Activated T-cell treated with anti-CD3 and anti-CD28 coated beads, Interleukin-2, amount 50 U/mL, for 72 hours (primary cell): ENCODE measurements around the gene CYP19A1. TPM values are rescaled to one million over a fixed set of nuclear protein-coding genes. Genes with fewer than 3 reads are reported as not detected.

ENCODE experiments used
- ATAC-seq, 2 donors: fragments of 150-1000 bp; cut with Tn5 transposase; replicated peaks in 1 of 2; 2 replicates each; pipeline ENCODE4 v1.10.0; 2021; ENCODE audit warnings: moderate library complexity in 2 of 2, mild to moderate bottlenecking in 1 of 2
- DNase-seq, 2 donors: peaks; one replicate each; pipeline ENCODE4 v3.0.0; 2021 to 2022; ENCODE audit warnings: mixed read lengths in 1 of 2
- H3K27ac Mint-ChIP-seq: one replicate; pipeline ENCODE4 v1.8.0; 2022; ENCODE audit warnings: mild to moderate bottlenecking, moderate library complexity, mixed read lengths
- H3K27me3 Mint-ChIP-seq: one replicate; pipeline ENCODE4 v1.8.0; 2022; ENCODE audit warnings: low read depth, mixed read lengths
- H3K36me3 Mint-ChIP-seq, 2 donors: one replicate each; pipeline ENCODE4 v1.8.0; 2022; ENCODE audit warnings: mixed read lengths in 2 of 2, mild to moderate bottlenecking in 1 of 2; ENCODE audit not compliant: insufficient read depth in 2 of 2
- H3K4me1 Mint-ChIP-seq: one replicate; pipeline ENCODE4 v1.8.0; 2022; ENCODE audit warnings: low read depth, mixed read lengths
- H3K4me3 Mint-ChIP-seq, 2 donors: one replicate each; pipeline ENCODE4 v1.8.0; 2022; ENCODE audit warnings: mild to moderate bottlenecking in 2 of 2, mixed read lengths in 2 of 2, moderate library complexity in 2 of 2
- H3K9me3 Mint-ChIP-seq, 2 donors: one replicate each; pipeline ENCODE4 v1.8.0; 2022; ENCODE audit warnings: mixed read lengths in 2 of 2
- total RNA-seq, 2 donors: library from RNA; stranded (reverse); gene quantifications; one replicate each; pipeline ENCODE4 v1.2.3, GENCODE V29; 2022

Gene CYP19A1
- total RNA-seq = not detected

DNA sequence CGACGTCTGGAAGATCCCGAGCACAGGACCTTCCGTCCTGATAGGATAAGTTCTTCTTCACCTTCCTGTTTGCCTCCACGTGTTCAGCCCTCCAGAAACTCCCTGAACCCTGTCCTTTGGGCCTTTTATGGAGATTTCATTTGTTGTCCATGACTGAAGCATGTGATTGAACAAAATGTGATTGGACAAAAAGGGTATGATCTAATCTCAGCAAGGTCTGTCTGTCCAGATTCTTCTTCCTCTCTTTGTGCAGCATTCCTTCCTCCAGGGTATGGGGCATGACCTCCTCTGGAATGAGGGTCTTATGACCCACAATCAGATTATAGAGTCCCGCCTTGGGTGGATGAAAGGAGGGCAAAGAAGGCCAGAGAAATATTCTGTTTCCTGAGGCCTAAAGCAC is at the start of gene CYP19A1:
Gene CYP19A1, minus strand, starts transcription at position 101 of the 400 bp plus-strand sequence. CDS start 95,684 bp downstream, outside the sequence.
- DNase-seq (no peak), ATAC-seq (no peak)
- H3K36me3 Mint-ChIP-seq = no peaks in the 10 kb centered on the region
- peaks cover 20% of the 10 kb centered on the region for H3K27me3 Mint-ChIP-seq
- H3K9me3 Mint-ChIP-seq = peaks cover 0 to 3% of the 10 kb centered on the region in 2 donors
- H3K4me3 Mint-ChIP-seq = no peak within 1 kb of the TSS
- H3K27ac Mint-ChIP-seq = no peak within 1 kb of the TSS
- H3K4me1 Mint-ChIP-seq = no peaks in the 10 kb centered on the region

DNA sequence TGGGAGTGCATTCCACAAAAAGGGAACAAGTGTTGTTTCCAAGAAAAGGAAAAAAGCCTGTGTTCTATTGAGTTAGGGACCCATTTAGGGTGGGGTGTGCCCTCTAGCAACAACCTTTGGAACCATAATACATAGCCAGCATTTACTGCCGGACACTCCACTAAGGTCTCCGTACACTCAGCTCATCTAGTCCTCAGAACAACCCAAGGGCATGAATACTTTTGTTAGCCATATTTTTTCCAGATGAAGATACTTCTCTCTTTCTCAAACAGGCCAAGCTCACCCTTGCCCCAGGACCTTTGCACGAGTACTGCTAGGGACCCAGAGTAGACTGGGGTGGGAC is 49.3 kb upstream of the CYP19A1 start:
- Mint-ChIP-seq H3K4me1 (peaks cover 4% of the 10 kb centered on the region), H3K4me3 (no peak overlapping the region)

DNA sequence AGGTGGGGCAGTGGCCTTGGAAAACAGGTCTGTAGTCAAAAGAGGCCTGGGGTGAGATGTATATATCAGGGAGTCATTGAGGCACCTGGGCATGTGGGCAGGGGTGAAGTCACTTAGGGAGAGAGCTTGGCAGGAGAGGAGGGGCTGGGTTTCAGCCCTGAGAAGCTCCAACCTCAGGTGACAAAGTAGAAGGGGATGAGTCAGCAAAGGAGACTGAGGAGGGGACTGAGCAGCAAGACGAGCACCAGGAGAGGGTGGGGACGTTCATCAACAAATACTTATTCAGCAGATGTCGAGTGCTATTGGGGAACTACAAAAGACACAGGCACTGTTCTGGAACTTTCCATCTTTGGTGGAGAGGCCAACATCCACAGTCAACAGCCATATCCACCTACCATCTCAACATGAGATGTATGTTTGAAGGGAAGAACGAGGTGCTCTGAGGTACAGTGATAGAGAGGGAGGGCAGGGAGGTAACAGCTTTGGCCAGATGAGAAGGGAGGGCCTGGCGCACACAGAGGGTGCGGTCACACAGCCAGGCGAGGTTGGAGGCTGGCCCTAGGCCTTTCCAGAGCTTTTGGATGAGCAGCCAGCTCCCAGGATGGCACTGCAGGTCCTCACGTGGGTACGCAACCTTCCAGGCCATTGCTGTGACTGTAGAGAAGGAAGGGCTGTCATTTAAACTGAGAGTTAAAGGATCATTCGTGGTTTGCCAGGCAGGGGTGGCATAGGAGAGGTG is 48.7 kb upstream of the CYP19A1 start:
- Mint-ChIP-seq H3K4me3 (no peak overlapping the region), H3K27ac (no peak overlapping the region), H3K27me3 (peaks cover 11% of the 10 kb centered on the region), H3K9me3 (no peaks in the 10 kb centered on the region), H3K4me1 (peaks cover 4% of the 10 kb centered on the region), H3K36me3 (no peaks in the 10 kb centered on the region)
- no peak for ATAC-seq
- DNase-seq = no peak

More for the DNA sequence above, 49.3 kb upstream of the CYP19A1 start:
- Mint-ChIP-seq H3K27me3 (peaks cover 8% of the 10 kb centered on the region), H3K9me3 (no peaks in the 10 kb centered on the region), H3K27ac (no peak overlapping the region), H3K36me3 (no peaks in the 10 kb centered on the region)
- DNase-seq (no peak), ATAC-seq (no peak)

DNA sequence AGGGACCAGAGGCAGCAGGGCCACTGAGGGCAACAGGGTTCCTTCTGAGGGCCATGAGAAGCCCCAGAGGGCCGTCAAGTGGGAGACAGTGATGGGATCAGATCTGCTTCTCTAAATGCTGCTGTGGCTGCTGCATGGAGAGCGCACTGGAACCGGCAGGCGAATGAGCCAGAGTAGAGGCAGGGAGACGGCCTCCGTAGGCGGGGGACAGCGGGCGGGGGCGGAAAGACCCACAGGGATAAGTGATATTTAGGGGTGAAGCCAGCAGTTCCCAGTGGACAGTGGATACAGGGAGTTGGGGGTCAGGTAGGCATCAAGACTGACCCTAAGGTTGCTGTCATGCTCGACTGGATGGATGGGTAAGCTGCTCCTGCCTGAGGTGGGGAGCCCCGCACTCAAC is 48.1 kb upstream of the CYP19A1 start:
- Mint-ChIP-seq H3K4me3 (no peak overlapping the region), H3K9me3 (no peaks in the 10 kb centered on the region), H3K27ac (no peak overlapping the region), H3K36me3 (no peaks in the 10 kb centered on the region), H3K27me3 (peaks cover 17% of the 10 kb centered on the region), H3K4me1 (peaks cover 4% of the 10 kb centered on the region)
- DNase-seq = no peak
- no peak for ATAC-seq

- no peak for DNase-seq
- Mint-ChIP-seq H3K9me3 (no peaks in the 10 kb centered on the region), H3K27ac (no peak overlapping the region), H3K27me3 (peaks cover 19% of the 10 kb centered on the region), H3K36me3 (no peaks in the 10 kb centered on the region), H3K4me3 (no peak overlapping the region), H3K4me1 (peaks cover 4% of the 10 kb centered on the region)
- no peak for ATAC-seq
Measured at GRCh38 chr15:51386029-51386428, 47.6 kb upstream of the CYP19A1 start.

DNA sequence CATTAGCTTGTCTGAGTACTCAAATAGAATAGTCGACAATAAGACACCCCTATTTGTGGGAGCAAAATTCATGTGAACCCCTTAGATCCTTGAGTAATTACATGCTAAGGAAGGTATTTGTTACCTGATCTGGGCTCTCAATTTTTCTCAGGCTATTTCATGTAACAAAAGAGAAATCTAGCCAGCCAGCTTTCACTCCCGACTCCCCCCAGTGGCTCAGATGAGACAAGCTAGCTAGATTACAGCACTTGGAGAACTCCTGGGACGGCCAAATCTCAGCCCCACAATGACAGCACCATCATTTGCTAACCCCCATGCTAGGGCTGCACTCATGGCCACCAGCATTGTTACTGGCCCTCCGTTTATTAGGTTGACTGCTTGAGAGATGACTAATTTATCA is 44.4 kb upstream of the CYP19A1 start:
- Mint-ChIP-seq H3K4me1 (no peaks in the 10 kb centered on the region), H3K27me3 (peaks cover 19% of the 10 kb centered on the region), H3K27ac (no peak overlapping the region), H3K9me3 (no peaks in the 10 kb centered on the region), H3K4me3 (no peak overlapping the region), H3K36me3 (no peaks in the 10 kb centered on the region)
- no peak for ATAC-seq
- no peak for DNase-seq

GRCh38 chr15:51380999-51381806 is 42.8 kb upstream of the CYP19A1 start:
- DNase-seq = peak; percentile 46 to 47

GRCh38 chr15:51379390-51379789 is 41.0 kb upstream of the CYP19A1 start:
- ATAC-seq = no peak
- Mint-ChIP-seq H3K4me3 (no peak overlapping the region), H3K4me1 (no peaks in the 10 kb centered on the region), H3K27me3 (peaks cover 19% of the 10 kb centered on the region), H3K36me3 (no peaks in the 10 kb centered on the region), H3K27ac (no peak overlapping the region), H3K9me3 (no peaks in the 10 kb centered on the region)
- no peak for DNase-seq

More at GRCh38 chr15:51380999-51381806, 42.8 kb upstream of the CYP19A1 start:
- no peaks in the 10 kb centered on the region for H3K36me3 Mint-ChIP-seq
- H3K9me3 Mint-ChIP-seq = no peaks in the 10 kb centered on the region
- H3K4me3 Mint-ChIP-seq = no peak overlapping the region
- ATAC-seq = peak; percentile 78 to 79
- H3K4me1 Mint-ChIP-seq = no peaks in the 10 kb centered on the region
- H3K27me3 Mint-ChIP-seq = peaks cover 19% of the 10 kb centered on the region
- no peak overlapping the region for H3K27ac Mint-ChIP-seq

DNA sequence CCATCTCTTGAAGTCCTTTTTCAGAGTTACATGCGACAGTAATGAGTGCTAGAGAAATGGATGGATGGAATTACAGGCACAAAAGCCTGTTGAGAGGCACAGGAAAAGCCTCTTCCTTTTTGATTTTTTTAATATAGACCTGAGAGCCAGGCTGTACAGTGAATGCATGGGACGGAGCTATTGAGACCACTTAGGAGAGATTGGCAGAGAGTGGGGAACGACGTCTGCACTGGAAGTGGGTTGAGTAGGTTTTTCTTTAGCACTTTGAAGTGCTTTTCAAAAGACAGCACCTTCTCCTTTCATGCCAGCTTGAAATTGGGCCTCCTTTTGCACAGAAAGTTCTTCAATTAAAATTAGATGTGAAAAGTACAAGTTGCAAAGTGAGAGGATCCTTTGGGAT is 40.0 kb upstream of the CYP19A1 start:
- H3K4me3 Mint-ChIP-seq = no peak overlapping the region

DNA sequence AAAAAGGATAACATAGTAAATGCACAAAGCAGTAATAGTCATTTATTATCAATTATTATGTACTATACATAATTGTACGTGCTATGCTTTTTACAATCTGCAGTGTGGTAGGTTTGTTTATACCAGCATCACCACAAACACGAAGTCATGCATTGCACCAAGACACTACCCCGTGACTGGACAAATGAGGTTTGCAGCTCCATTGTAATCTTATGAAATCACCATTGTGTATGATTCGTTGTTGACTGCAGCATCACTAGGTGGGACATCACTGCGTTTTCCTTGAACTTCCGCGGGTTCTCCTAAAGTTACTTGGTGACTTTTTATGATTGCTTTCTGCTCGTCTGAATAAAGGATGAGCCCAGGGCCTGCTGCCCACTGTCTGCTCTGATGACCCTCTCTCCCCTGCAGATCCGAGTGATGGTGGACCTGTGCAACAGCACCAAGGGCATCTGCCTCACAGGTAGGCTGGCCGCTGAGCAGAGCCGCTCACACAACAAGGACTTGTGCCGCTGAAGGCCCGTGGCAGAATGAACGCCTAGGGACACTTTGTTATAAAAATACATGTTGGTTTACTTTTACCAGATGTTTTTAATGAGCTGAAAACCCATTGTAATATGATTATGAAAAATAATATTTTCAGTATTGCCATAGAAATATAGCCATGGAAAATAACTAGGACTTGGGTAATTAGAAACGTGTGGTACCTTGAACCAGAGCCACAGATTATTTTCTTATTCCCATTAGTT is 38.8 kb upstream of the CYP19A1 start:
- no peaks in the 10 kb centered on the region for H3K36me3 Mint-ChIP-seq
- H3K27me3 Mint-ChIP-seq = peaks cover 9% of the 10 kb centered on the region
- ATAC-seq (no peak), DNase-seq (no peak)
- H3K4me1 Mint-ChIP-seq = no peaks in the 10 kb centered on the region
- no peaks in the 10 kb centered on the region for H3K9me3 Mint-ChIP-seq
- H3K27ac Mint-ChIP-seq = no peak overlapping the region
- H3K4me3 Mint-ChIP-seq = no peak overlapping the region

More for the DNA sequence above, 40.0 kb upstream of the CYP19A1 start:
- no peak overlapping the region for H3K27ac Mint-ChIP-seq
- H3K27me3 Mint-ChIP-seq = peaks cover 18% of the 10 kb centered on the region
- no peaks in the 10 kb centered on the region for H3K36me3 Mint-ChIP-seq
- DNase-seq (no peak), ATAC-seq (no peak)
- H3K4me1 Mint-ChIP-seq = no peaks in the 10 kb centered on the region
- no peaks in the 10 kb centered on the region for H3K9me3 Mint-ChIP-seq

- DNase-seq = no peak
- no peaks in the 10 kb centered on the region for H3K36me3 Mint-ChIP-seq
- no peaks in the 10 kb centered on the region for H3K9me3 Mint-ChIP-seq
- no peaks in the 10 kb centered on the region for H3K4me1 Mint-ChIP-seq
- no peaks in the 10 kb centered on the region for H3K27me3 Mint-ChIP-seq
- no peak overlapping the region for H3K4me3 Mint-ChIP-seq
- ATAC-seq = no peak
- H3K27ac Mint-ChIP-seq = no peak overlapping the region
Measured at GRCh38 chr15:51375966-51376640, 37.7 kb upstream of the CYP19A1 start.

GRCh38 chr15:51374131-51374530 is 35.7 kb upstream of the CYP19A1 start:
- no peaks in the 10 kb centered on the region for H3K27me3 Mint-ChIP-seq
- H3K36me3 Mint-ChIP-seq = no peaks in the 10 kb centered on the region
- no peaks in the 10 kb centered on the region for H3K4me1 Mint-ChIP-seq

GRCh38 chr15:51371266-51371665 is 32.9 kb upstream of the CYP19A1 start:
- H3K27me3 Mint-ChIP-seq = no peaks in the 10 kb centered on the region

More at GRCh38 chr15:51374131-51374530, 35.7 kb upstream of the CYP19A1 start:
- DNase-seq (no peak), ATAC-seq (no peak)
- H3K4me3 Mint-ChIP-seq = no peak overlapping the region
- no peaks in the 10 kb centered on the region for H3K9me3 Mint-ChIP-seq
- no peak overlapping the region for H3K27ac Mint-ChIP-seq

More at GRCh38 chr15:51371266-51371665, 32.9 kb upstream of the CYP19A1 start:
- Mint-ChIP-seq H3K4me3 (no peak overlapping the region), H3K36me3 (no peaks in the 10 kb centered on the region), H3K4me1 (no peaks in the 10 kb centered on the region), H3K9me3 (no peaks in the 10 kb centered on the region), H3K27ac (no peak overlapping the region)
- ATAC-seq = no peak
- no peak for DNase-seq
